Stimulated activated memory B cell treated with anti-CD40 and anti-IgM and Interleukin-4, amounts not matched to agents 10 μg/mL and 1 μg/mL and 100 μg/mL, for 72 hours (primary cell): Measurements from ENCODE around the gene COX18.

ENCODE experiments used
- ATAC-seq: fragments of 150-1000 bp; cut with Tn5 transposase; 2 replicates; pipeline ENCODE4 v1.10.0; 2021
- H3K27ac Mint-ChIP-seq: one replicate; pipeline ENCODE4 v1.8.0; 2022; ENCODE audit warnings: mild to moderate bottlenecking, mixed read lengths
- H3K27me3 Mint-ChIP-seq: one replicate; pipeline ENCODE4 v1.8.0; 2022; ENCODE audit warnings: mixed read lengths
- H3K36me3 Mint-ChIP-seq: one replicate; pipeline ENCODE4 v1.8.0; 2022; ENCODE audit warnings: mixed read lengths
- H3K4me1 Mint-ChIP-seq: one replicate; pipeline ENCODE4 v1.8.0; 2022; ENCODE audit warnings: mixed read lengths
- H3K4me3 Mint-ChIP-seq: one replicate; pipeline ENCODE4 v1.8.0; 2022; ENCODE audit warnings: mild to moderate bottlenecking, moderate library complexity, mixed read lengths
- H3K9me3 Mint-ChIP-seq: one replicate; pipeline ENCODE4 v1.8.0; 2022; ENCODE audit warnings: mixed read lengths

Gene COX18

GRCh38 chr4:73068491-73069337, 802 bp downstream of the COX18 start:
- Mint-ChIP-seq H3K36me3 (peaks cover 9% of the 10 kb centered on the region), H3K27me3 (no peaks in the 10 kb centered on the region), H3K4me1 (peaks cover 23% of the 10 kb centered on the region), H3K27ac (peak overlapping the region; percentile 94), H3K9me3 (no peaks in the 10 kb centered on the region), H3K4me3 (peak overlapping the region; percentile 87)
- peak; percentile 20 for ATAC-seq

GRCh38 chr4:73067971-73068394, 1.5 kb downstream of the COX18 start:
- ATAC-seq, result no peak
- Mint-ChIP-seq H3K4me1 (peaks cover 23% of the 10 kb centered on the region), H3K27me3 (no peaks in the 10 kb centered on the region), H3K9me3 (no peaks in the 10 kb centered on the region), H3K27ac (peak overlapping the region; percentile 94), H3K36me3 (peaks cover 13% of the 10 kb centered on the region), H3K4me3 (peak overlapping the region; percentile 87)

- no peaks in the 10 kb centered on the region for H3K27me3 Mint-ChIP-seq
- H3K4me3 Mint-ChIP-seq, result no peak overlapping the region
- peak overlapping the region; percentile 94 for H3K27ac Mint-ChIP-seq
- ATAC-seq, result no peak
- no peaks in the 10 kb centered on the region for H3K9me3 Mint-ChIP-seq
- H3K36me3 Mint-ChIP-seq, result peaks cover 13% of the 10 kb centered on the region
- H3K4me1 Mint-ChIP-seq, result peaks cover 23% of the 10 kb centered on the region
Observed at GRCh38 chr4:73066928-73067327, 2.6 kb downstream of the COX18 start.

- peak overlapping the region; percentile 52 for H3K27ac Mint-ChIP-seq
- no peaks in the 10 kb centered on the region for H3K9me3 Mint-ChIP-seq
- peaks cover 13% of the 10 kb centered on the region for H3K36me3 Mint-ChIP-seq
- H3K4me1 Mint-ChIP-seq, result peaks cover 23% of the 10 kb centered on the region
- no peaks in the 10 kb centered on the region for H3K27me3 Mint-ChIP-seq
- ATAC-seq, result no peak
- H3K4me3 Mint-ChIP-seq, result no peak overlapping the region
Observed at GRCh38 chr4:73066445-73066844, 3.1 kb downstream of the COX18 start.

GRCh38 chr4:73064536-73064935, 5.0 kb downstream of the COX18 start:
- no peak overlapping the region for H3K4me3 Mint-ChIP-seq
- ATAC-seq, result no peak
- peaks cover 23% of the 10 kb centered on the region for H3K4me1 Mint-ChIP-seq
- H3K9me3 Mint-ChIP-seq, result no peaks in the 10 kb centered on the region
- H3K27me3 Mint-ChIP-seq, result no peaks in the 10 kb centered on the region
- peaks cover 27% of the 10 kb centered on the region for H3K36me3 Mint-ChIP-seq
- no peak overlapping the region for H3K27ac Mint-ChIP-seq

- peaks cover 62% of the 10 kb centered on the region for H3K36me3 Mint-ChIP-seq
- peaks cover 5% of the 10 kb centered on the region for H3K4me1 Mint-ChIP-seq
- no peak overlapping the region for H3K27ac Mint-ChIP-seq
- ATAC-seq, result no peak
- no peaks in the 10 kb centered on the region for H3K27me3 Mint-ChIP-seq
- no peak overlapping the region for H3K4me3 Mint-ChIP-seq
- H3K9me3 Mint-ChIP-seq, result no peaks in the 10 kb centered on the region
Observed at GRCh38 chr4:73055241-73055897, 14.1 kb downstream of the COX18 start.

GRCh38 chr4:73053974-73054480, 15.5 kb downstream of the COX18 start:
- Mint-ChIP-seq H3K36me3 (peaks cover 50% of the 10 kb centered on the region), H3K9me3 (no peaks in the 10 kb centered on the region), H3K4me1 (peaks cover 5% of the 10 kb centered on the region), H3K27ac (no peak overlapping the region), H3K27me3 (no peaks in the 10 kb centered on the region), H3K4me3 (no peak overlapping the region)
- no peak for ATAC-seq

- Mint-ChIP-seq H3K9me3 (no peaks in the 10 kb centered on the region), H3K27ac (no peak overlapping the region)
Observed at GRCh38 chr4:73053076-73053475, 16.4 kb downstream of the COX18 start.

GRCh38 chr4:73051625-73052024, 17.9 kb downstream of the COX18 start:
- no peaks in the 10 kb centered on the region for H3K27me3 Mint-ChIP-seq
- no peak for ATAC-seq
- no peaks in the 10 kb centered on the region for H3K9me3 Mint-ChIP-seq
- peaks cover 36% of the 10 kb centered on the region for H3K36me3 Mint-ChIP-seq
- H3K4me3 Mint-ChIP-seq, result no peak overlapping the region
- H3K27ac Mint-ChIP-seq, result no peak overlapping the region
- peaks cover 5% of the 10 kb centered on the region for H3K4me1 Mint-ChIP-seq

More at GRCh38 chr4:73053076-73053475, 16.4 kb downstream of the COX18 start:
- ATAC-seq, result no peak
- H3K36me3 Mint-ChIP-seq, result peaks cover 40% of the 10 kb centered on the region
- no peak overlapping the region for H3K4me3 Mint-ChIP-seq
- peaks cover 5% of the 10 kb centered on the region for H3K4me1 Mint-ChIP-seq
- no peaks in the 10 kb centered on the region for H3K27me3 Mint-ChIP-seq

- H3K27me3 Mint-ChIP-seq, result peaks cover 8% of the 10 kb centered on the region
Observed at GRCh38 chr4:73045879-73046278, 23.6 kb downstream of the COX18 start.

GRCh38 chr4:73037057-73037456, 32.5 kb downstream of the COX18 start:
- H3K27ac Mint-ChIP-seq, result no peak overlapping the region
- H3K4me1 Mint-ChIP-seq, result peaks cover 7% of the 10 kb centered on the region
- H3K9me3 Mint-ChIP-seq, result peaks cover 12% of the 10 kb centered on the region
- no peak overlapping the region for H3K4me3 Mint-ChIP-seq
- H3K36me3 Mint-ChIP-seq, result peaks cover 13% of the 10 kb centered on the region
- H3K27me3 Mint-ChIP-seq, result peaks cover 16% of the 10 kb centered on the region
- no peak for ATAC-seq

More at GRCh38 chr4:73045879-73046278, 23.6 kb downstream of the COX18 start:
- H3K36me3 Mint-ChIP-seq, result no peaks in the 10 kb centered on the region
- no peaks in the 10 kb centered on the region for H3K4me1 Mint-ChIP-seq
- no peak for ATAC-seq
- H3K4me3 Mint-ChIP-seq, result no peak overlapping the region
- no peaks in the 10 kb centered on the region for H3K9me3 Mint-ChIP-seq
- no peak overlapping the region for H3K27ac Mint-ChIP-seq

- peaks cover 11% of the 10 kb centered on the region for H3K27me3 Mint-ChIP-seq
- H3K9me3 Mint-ChIP-seq, result peaks cover 12% of the 10 kb centered on the region
- no peak overlapping the region for H3K4me3 Mint-ChIP-seq
- peaks cover 7% of the 10 kb centered on the region for H3K4me1 Mint-ChIP-seq
- H3K27ac Mint-ChIP-seq, result no peak overlapping the region
- peaks cover 13% of the 10 kb centered on the region for H3K36me3 Mint-ChIP-seq
- no peak for ATAC-seq
Observed at GRCh38 chr4:73036123-73036522, 33.4 kb downstream of the COX18 start.

- peaks cover 7% of the 10 kb centered on the region for H3K27me3 Mint-ChIP-seq
- ATAC-seq, result no peak
- peaks cover 13% of the 10 kb centered on the region for H3K36me3 Mint-ChIP-seq
- H3K27ac Mint-ChIP-seq, result no peak overlapping the region
- H3K9me3 Mint-ChIP-seq, result peaks cover 12% of the 10 kb centered on the region
- H3K4me1 Mint-ChIP-seq, result peaks cover 7% of the 10 kb centered on the region
- no peak overlapping the region for H3K4me3 Mint-ChIP-seq
Observed at GRCh38 chr4:73034896-73035295, 34.6 kb downstream of the COX18 start.

GRCh38 chr4:73028621-73029020, 40.9 kb downstream of the COX18 start:
- Mint-ChIP-seq H3K4me3 (no peak overlapping the region), H3K9me3 (no peaks in the 10 kb centered on the region), H3K36me3 (no peaks in the 10 kb centered on the region), H3K27ac (no peak overlapping the region), H3K4me1 (peaks cover 8% of the 10 kb centered on the region), H3K27me3 (no peaks in the 10 kb centered on the region)
- no peak for ATAC-seq

- H3K4me3 Mint-ChIP-seq, result no peak overlapping the region
- no peaks in the 10 kb centered on the region for H3K9me3 Mint-ChIP-seq
- no peak overlapping the region for H3K27ac Mint-ChIP-seq
- H3K36me3 Mint-ChIP-seq, result no peaks in the 10 kb centered on the region
- H3K4me1 Mint-ChIP-seq, result peaks cover 8% of the 10 kb centered on the region
- no peaks in the 10 kb centered on the region for H3K27me3 Mint-ChIP-seq
- no peak for ATAC-seq
Observed at GRCh38 chr4:73021634-73022033, 47.9 kb downstream of the COX18 start.
